ENCODE measurements around the gene CDC42. TPM values are rescaled to one million over a fixed set of nuclear protein-coding genes. Genes with fewer than 3 reads are reported as not detected.

Gene CDC42
- total RNA-seq, 1 donor from 2014 or later, result 71.5 TPM

GRCh38 chr1:22102746-22103145, 50.2 kb downstream of the CDC42 start:
- Histone ChIP-seq H3K27me3 (ENCODE audit: control insufficient read depth in 3 of 3, insufficient read depth in 3 of 3, low read length in 3 of 3) (no peaks in the 10 kb centered on the region), H3K4me3 (ENCODE audit: low read length in 3 of 3) (no peak overlapping the region), H3K36me3 (ENCODE audit: control insufficient read depth in 3 of 3, insufficient read depth in 3 of 3, low read length in 3 of 3) (peaks cover 8 to 14% (median 11%) of the 10 kb centered on the region in 3 donors), H3K27ac (ENCODE audit: low read depth, low read length) (no peak overlapping the region), H3K4me1 (ENCODE audit: control insufficient read depth in 3 of 3, insufficient read depth in 3 of 3, low read length in 3 of 3) (peaks cover 0 to 3% (median 0%) of the 10 kb centered on the region in 3 donors), H3K9me3 (ENCODE audit: control insufficient read depth in 3 of 3, low read length in 3 of 3) (no peaks in the 10 kb centered on the region), H3K9ac (ENCODE audit: low read depth in 1 of 3, low read length in 3 of 3) (no peak overlapping the region)

GRCh38 chr1:22104094-22104493, 51.6 kb downstream of the CDC42 start:
- H3K27me3 ChIP-seq (ENCODE audit: control insufficient read depth in 3 of 3, insufficient read depth in 3 of 3, low read length in 3 of 3), result no peaks in the 10 kb centered on the region
- H3K4me1 ChIP-seq (ENCODE audit: control insufficient read depth in 3 of 3, insufficient read depth in 3 of 3, low read length in 3 of 3), result peaks cover 0 to 7% (median 3%) of the 10 kb centered on the region in 3 donors

GRCh38 chr1:22104865-22105437, 52.4 kb downstream of the CDC42 start:
- Histone ChIP-seq H3K4me3 (ENCODE audit: low read length in 3 of 3) (no peak overlapping the region), H3K27ac (ENCODE audit: low read depth, low read length) (no peak overlapping the region), H3K36me3 (ENCODE audit: control insufficient read depth in 3 of 3, insufficient read depth in 3 of 3, low read length in 3 of 3) (peaks cover 5 to 13% (median 6%) of the 10 kb centered on the region in 3 donors), H3K9ac (ENCODE audit: low read depth in 1 of 3, low read length in 3 of 3) (no peak overlapping the region), H3K27me3 (ENCODE audit: control insufficient read depth in 3 of 3, insufficient read depth in 3 of 3, low read length in 3 of 3) (no peaks in the 10 kb centered on the region), H3K4me1 (ENCODE audit: control insufficient read depth in 3 of 3, insufficient read depth in 3 of 3, low read length in 3 of 3) (peaks cover 0 to 7% (median 4%) of the 10 kb centered on the region in 3 donors), H3K9me3 (ENCODE audit: control insufficient read depth in 3 of 3, low read length in 3 of 3) (no peaks in the 10 kb centered on the region)

More at GRCh38 chr1:22104094-22104493, 51.6 kb downstream of the CDC42 start:
- no peaks in the 10 kb centered on the region for H3K9me3 ChIP-seq (ENCODE audit: control insufficient read depth in 3 of 3, low read length in 3 of 3)
- no peak overlapping the region for H3K9ac ChIP-seq (ENCODE audit: low read depth in 1 of 3, low read length in 3 of 3)
- H3K36me3 ChIP-seq (ENCODE audit: control insufficient read depth in 3 of 3, insufficient read depth in 3 of 3, low read length in 3 of 3), result peaks cover 6 to 15% (median 6%) of the 10 kb centered on the region in 3 donors
- H3K4me3 ChIP-seq (ENCODE audit: low read length in 3 of 3), result no peak overlapping the region
- H3K27ac ChIP-seq (ENCODE audit: low read depth, low read length), result no peak overlapping the region

GRCh38 chr1:22105611-22106207, 53.2 kb downstream of the CDC42 start:
- no peaks in the 10 kb centered on the region for H3K27me3 ChIP-seq (ENCODE audit: control insufficient read depth in 3 of 3, insufficient read depth in 3 of 3, low read length in 3 of 3)
- H3K9ac ChIP-seq (ENCODE audit: low read depth in 1 of 3, low read length in 3 of 3), result no peak overlapping the region
- H3K36me3 ChIP-seq (ENCODE audit: control insufficient read depth in 3 of 3, insufficient read depth in 3 of 3, low read length in 3 of 3), result peaks cover 5 to 13% (median 6%) of the 10 kb centered on the region in 3 donors
- no peaks in the 10 kb centered on the region for H3K9me3 ChIP-seq (ENCODE audit: control insufficient read depth in 3 of 3, low read length in 3 of 3)
- H3K27ac ChIP-seq (ENCODE audit: low read depth, low read length), result no peak overlapping the region
- peaks cover 0 to 7% (median 4%) of the 10 kb centered on the region in 3 donors for H3K4me1 ChIP-seq (ENCODE audit: control insufficient read depth in 3 of 3, insufficient read depth in 3 of 3, low read length in 3 of 3)
- no peak overlapping the region for H3K4me3 ChIP-seq (ENCODE audit: low read length in 3 of 3)

GRCh38 chr1:22107126-22107525, 54.6 kb downstream of the CDC42 start:
- peaks cover 5 to 16% (median 15%) of the 10 kb centered on the region in 3 donors for H3K36me3 ChIP-seq (ENCODE audit: control insufficient read depth in 3 of 3, insufficient read depth in 3 of 3, low read length in 3 of 3)
- peaks cover 0 to 18% (median 12%) of the 10 kb centered on the region in 3 donors for H3K4me1 ChIP-seq (ENCODE audit: control insufficient read depth in 3 of 3, insufficient read depth in 3 of 3, low read length in 3 of 3)
- H3K4me3 ChIP-seq (ENCODE audit: low read length in 3 of 3), result no peak overlapping the region
- no peaks in the 10 kb centered on the region for H3K9me3 ChIP-seq (ENCODE audit: control insufficient read depth in 3 of 3, low read length in 3 of 3)
- H3K27ac ChIP-seq (ENCODE audit: low read depth, low read length), result no peak overlapping the region
- H3K27me3 ChIP-seq (ENCODE audit: control insufficient read depth in 3 of 3, insufficient read depth in 3 of 3, low read length in 3 of 3), result no peaks in the 10 kb centered on the region
- H3K9ac ChIP-seq (ENCODE audit: low read depth in 1 of 3, low read length in 3 of 3), result no peak overlapping the region

- H3K9ac ChIP-seq (ENCODE audit: low read depth in 1 of 3, low read length in 3 of 3), result peak overlapping the region in 1 of 3 donors; percentile 3
- H3K4me1 ChIP-seq (ENCODE audit: control insufficient read depth in 3 of 3, insufficient read depth in 3 of 3, low read length in 3 of 3), result peaks cover 0 to 29% (median 15%) of the 10 kb centered on the region in 3 donors
- H3K27me3 ChIP-seq (ENCODE audit: control insufficient read depth in 3 of 3, insufficient read depth in 3 of 3, low read length in 3 of 3), result no peaks in the 10 kb centered on the region
- H3K9me3 ChIP-seq (ENCODE audit: control insufficient read depth in 3 of 3, low read length in 3 of 3), result no peaks in the 10 kb centered on the region
- H3K27ac ChIP-seq (ENCODE audit: low read depth, low read length), result no peak overlapping the region
- peaks cover 5 to 21% (median 20%) of the 10 kb centered on the region in 3 donors for H3K36me3 ChIP-seq (ENCODE audit: control insufficient read depth in 3 of 3, insufficient read depth in 3 of 3, low read length in 3 of 3)
- no peak overlapping the region for H3K4me3 ChIP-seq (ENCODE audit: low read length in 3 of 3)
These were observed 56.0 kb downstream of the CDC42 start for GRCh38 chr1:22108339-22109105.

- Histone ChIP-seq H3K36me3 (ENCODE audit: control insufficient read depth in 3 of 3, insufficient read depth in 3 of 3, low read length in 3 of 3) (peaks cover 5 to 24% (median 23%) of the 10 kb centered on the region in 3 donors), H3K27ac (ENCODE audit: low read depth, low read length) (no peak overlapping the region), H3K9me3 (ENCODE audit: control insufficient read depth in 3 of 3, low read length in 3 of 3) (no peaks in the 10 kb centered on the region), H3K4me1 (ENCODE audit: control insufficient read depth in 3 of 3, insufficient read depth in 3 of 3, low read length in 3 of 3) (peaks cover 12 to 43% (median 25%) of the 10 kb centered on the region in 3 donors), H3K9ac (ENCODE audit: low read depth in 1 of 3, low read length in 3 of 3) (no peak overlapping the region), H3K27me3 (ENCODE audit: control insufficient read depth in 3 of 3, insufficient read depth in 3 of 3, low read length in 3 of 3) (no peaks in the 10 kb centered on the region), H3K4me3 (ENCODE audit: low read length in 3 of 3) (no peak overlapping the region)
These were observed 57.5 kb downstream of the CDC42 start for GRCh38 chr1:22110016-22110415.

GRCh38 chr1:22111115-22111514, 58.6 kb downstream of the CDC42 start:
- Histone ChIP-seq H3K9me3 (ENCODE audit: control insufficient read depth in 3 of 3, low read length in 3 of 3) (no peaks in the 10 kb centered on the region), H3K36me3 (ENCODE audit: control insufficient read depth in 3 of 3, insufficient read depth in 3 of 3, low read length in 3 of 3) (peaks cover 0 to 23% (median 23%) of the 10 kb centered on the region in 3 donors), H3K4me1 (ENCODE audit: control insufficient read depth in 3 of 3, insufficient read depth in 3 of 3, low read length in 3 of 3) (peaks cover 17 to 47% (median 29%) of the 10 kb centered on the region in 3 donors)

GRCh38 chr1:22111620-22112019, 59.1 kb downstream of the CDC42 start:
- Histone ChIP-seq H3K27ac (ENCODE audit: low read depth, low read length) (no peak overlapping the region), H3K36me3 (ENCODE audit: control insufficient read depth in 3 of 3, insufficient read depth in 3 of 3, low read length in 3 of 3) (peaks cover 0 to 23% (median 23%) of the 10 kb centered on the region in 3 donors), H3K27me3 (ENCODE audit: control insufficient read depth in 3 of 3, insufficient read depth in 3 of 3, low read length in 3 of 3) (no peaks in the 10 kb centered on the region), H3K9me3 (ENCODE audit: control insufficient read depth in 3 of 3, low read length in 3 of 3) (no peaks in the 10 kb centered on the region), H3K9ac (ENCODE audit: low read depth in 1 of 3, low read length in 3 of 3) (peak overlapping the region in 1 of 3 donors; percentile 40), H3K4me1 (ENCODE audit: control insufficient read depth in 3 of 3, insufficient read depth in 3 of 3, low read length in 3 of 3) (peaks cover 17 to 51% (median 29%) of the 10 kb centered on the region in 3 donors), H3K4me3 (ENCODE audit: low read length in 3 of 3) (no peak overlapping the region)

More at GRCh38 chr1:22111115-22111514, 58.6 kb downstream of the CDC42 start:
- Histone ChIP-seq H3K27ac (ENCODE audit: low read depth, low read length) (no peak overlapping the region), H3K4me3 (ENCODE audit: low read length in 3 of 3) (no peak overlapping the region), H3K9ac (ENCODE audit: low read depth in 1 of 3, low read length in 3 of 3) (no peak overlapping the region), H3K27me3 (ENCODE audit: control insufficient read depth in 3 of 3, insufficient read depth in 3 of 3, low read length in 3 of 3) (no peaks in the 10 kb centered on the region)
